HepG2 (cell line): ENCODE measurements around the gene FOXN3. TPM values are rescaled to one million over a fixed set of nuclear protein-coding genes. Genes with fewer than 3 reads are reported as not detected.

ENCODE experiments used
- HNF4G ChIP-seq, 2 experiments: sonication (generic) in 1 of 2; formaldehyde crosslinking in 1 of 2; IDR thresholded peaks; 2 replicates each; pipeline versions ENCODE4 v1.4.0 to v1.6.1; 2011 to 2020; ENCODE audit warnings: borderline replicate concordance in 2 of 2, low read depth in 2 of 2, mild to moderate bottlenecking in 2 of 2, low read length in 1 of 2, missing genetic modification reagents in 1 of 2, moderate library complexity in 1 of 2
- SIX1 ChIP-seq: sonication (generic); formaldehyde crosslinking; IDR thresholded peaks from 2 replicates; pipeline ENCODE4 v1.4.0; 2020; ENCODE audit warnings: missing genetic modification reagents, borderline replicate concordance
- ZBTB3 ChIP-seq: sonication (generic); formaldehyde crosslinking; IDR thresholded peaks from 2 replicates; pipeline ENCODE4 v1.4.0; 2020; ENCODE audit warnings: low read depth, mild to moderate bottlenecking, moderate library complexity, missing genetic modification reagents, borderline replicate concordance
- ZMYM3 ChIP-seq: sonication (generic); formaldehyde crosslinking; IDR thresholded peaks from 2 replicates; pipeline ENCODE4 v1.5.1; 2020; ENCODE audit warnings: mild to moderate bottlenecking, missing genetic modification reagents
- ZNF101 ChIP-seq: sonication (generic); formaldehyde crosslinking; IDR thresholded peaks from 2 replicates; pipeline ENCODE4 v1.4.0; 2020; ENCODE audit warnings: mild to moderate bottlenecking, low read depth, missing genetic modification reagents, borderline replicate concordance
- ZNF12 ChIP-seq: sonication (generic); formaldehyde crosslinking; IDR thresholded peaks from 2 replicates; pipeline ENCODE4 v1.5.0; 2020; ENCODE audit warnings: missing genetic modification reagents
- polyA plus RNA-seq, 8 experiments: library from polyadenylated mRNA; depleted of rRNA in 3 of 8; stranded (reverse) in 7 of 8; unstranded in 1 of 8; fragments of >200 nt; fragmentation: Illumina TruSeq in 4 of 8; extraction: Trizol in 4 of 8; gene quantifications; 2 replicates each; pipeline versions ENCODE4 v1.2.1 to v1.2.3, GENCODE V29; 2011 to 2016; ENCODE audit warnings: low read depth in 4 of 8, missing spikeins in 1 of 8, mixed read lengths in 1 of 8; ENCODE audit not compliant: insufficient read depth in 1 of 8
- total RNA-seq, 5 experiments: library from RNA; depleted of rRNA; stranded (reverse); fragments of >200 nt; fragmentation: Illumina TruSeq; extraction: Trizol; gene quantifications; 2 replicates each; pipeline ENCODE4 v1.2.3, GENCODE V29; 2016; ENCODE audit warnings: low read depth in 1 of 5
- TF ChIP-seq, protein P1 (sequence below): sonication (generic); formaldehyde crosslinking; IDR thresholded peaks from 2 replicates; pipeline ENCODE4 v1.4.0; 2020; ENCODE audit warnings: missing genetic modification reagents
- TF ChIP-seq, protein P2 (sequence below): sonication (generic); formaldehyde crosslinking; IDR thresholded peaks from 2 replicates; pipeline ENCODE4 v1.5.0; 2020; ENCODE audit warnings: missing genetic modification reagents
- TF ChIP-seq, protein P3 (sequence below): fragments of 450-650 bp; IDR thresholded peaks from 2 replicates; pipeline ENCODE4 v1.6.1; 2017

The FOXN3 gene
- total and polyA plus RNA-seq, 2 of the 13 experiments (the other 11 are each of a cell fraction or from before 2014, with no cell fraction given), result 32.4 to 70.2 TPM

DNA sequence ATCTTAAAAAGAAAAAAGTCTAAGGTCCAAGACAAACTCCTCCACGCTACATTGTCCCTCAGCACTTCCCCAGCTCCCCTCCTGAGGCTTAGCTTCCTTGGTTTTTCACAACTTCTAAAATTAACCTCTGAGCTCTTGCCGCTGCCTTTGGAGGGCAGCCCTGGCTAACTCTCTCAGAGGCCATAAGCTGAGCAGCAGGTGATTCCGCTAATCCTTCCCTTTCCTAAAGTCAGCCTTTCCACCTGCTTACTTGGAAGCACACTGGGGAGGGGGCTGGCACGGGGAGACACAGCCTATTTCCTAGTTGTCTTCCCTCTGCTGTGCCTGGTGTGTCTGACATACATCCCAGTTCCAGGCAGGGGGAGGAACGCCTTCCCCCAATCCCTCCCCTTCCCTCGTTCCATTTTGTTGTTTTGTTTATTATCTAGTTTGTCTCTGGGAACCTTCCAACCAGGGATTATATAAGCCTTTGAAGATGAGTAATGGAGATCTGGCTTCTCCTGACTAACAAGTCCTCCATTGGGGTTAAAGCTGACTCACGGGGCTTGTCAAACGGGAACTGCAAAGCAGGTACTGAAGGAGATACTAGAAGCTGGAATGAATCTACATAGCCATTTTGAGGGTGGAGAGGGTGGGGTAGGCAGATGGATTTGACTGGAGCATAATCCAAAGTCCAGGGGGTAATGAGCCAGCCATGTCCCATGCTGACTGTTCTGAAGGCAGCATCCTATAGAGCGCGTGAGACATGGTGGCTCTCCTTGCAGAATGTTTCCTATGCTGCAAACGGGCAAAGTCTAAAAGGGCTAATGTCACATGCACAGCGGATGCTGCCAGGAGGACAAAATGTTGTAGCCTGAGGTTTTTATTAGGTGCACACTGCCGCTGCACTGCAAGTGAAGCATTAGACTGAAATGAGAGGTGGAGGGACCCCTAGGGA lies 230.8 kb downstream of the FOXN3 start (continued):
- TF ChIP-seq, protein P1, sequence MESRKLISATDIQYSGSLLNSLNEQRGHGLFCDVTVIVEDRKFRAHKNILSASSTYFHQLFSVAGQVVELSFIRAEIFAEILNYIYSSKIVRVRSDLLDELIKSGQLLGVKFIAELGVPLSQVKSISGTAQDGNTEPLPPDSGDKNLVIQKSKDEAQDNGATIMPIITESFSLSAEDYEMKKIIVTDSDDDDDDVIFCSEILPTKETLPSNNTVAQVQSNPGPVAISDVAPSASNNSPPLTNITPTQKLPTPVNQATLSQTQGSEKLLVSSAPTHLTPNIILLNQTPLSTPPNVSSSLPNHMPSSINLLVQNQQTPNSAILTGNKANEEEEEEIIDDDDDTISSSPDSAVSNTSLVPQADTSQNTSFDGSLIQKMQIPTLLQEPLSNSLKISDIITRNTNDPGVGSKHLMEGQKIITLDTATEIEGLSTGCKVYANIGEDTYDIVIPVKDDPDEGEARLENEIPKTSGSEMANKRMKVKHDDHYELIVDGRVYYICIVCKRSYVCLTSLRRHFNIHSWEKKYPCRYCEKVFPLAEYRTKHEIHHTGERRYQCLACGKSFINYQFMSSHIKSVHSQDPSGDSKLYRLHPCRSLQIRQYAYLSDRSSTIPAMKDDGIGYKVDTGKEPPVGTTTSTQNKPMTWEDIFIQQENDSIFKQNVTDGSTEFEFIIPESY (CRISPR knock-in tag), result peak; percentile 92
- no peak for TF ChIP-seq ZNF101 (CRISPR knock-in tag)
- TF ChIP-seq ZBTB3 (CRISPR knock-in tag), result no peak
- TF ChIP-seq ZNF12, result no peak
- no peak for TF ChIP-seq SIX1 (CRISPR knock-in tag)
- TF ChIP-seq ZMYM3 (CRISPR knock-in tag), result no peak
- TF ChIP-seq, protein P2, sequence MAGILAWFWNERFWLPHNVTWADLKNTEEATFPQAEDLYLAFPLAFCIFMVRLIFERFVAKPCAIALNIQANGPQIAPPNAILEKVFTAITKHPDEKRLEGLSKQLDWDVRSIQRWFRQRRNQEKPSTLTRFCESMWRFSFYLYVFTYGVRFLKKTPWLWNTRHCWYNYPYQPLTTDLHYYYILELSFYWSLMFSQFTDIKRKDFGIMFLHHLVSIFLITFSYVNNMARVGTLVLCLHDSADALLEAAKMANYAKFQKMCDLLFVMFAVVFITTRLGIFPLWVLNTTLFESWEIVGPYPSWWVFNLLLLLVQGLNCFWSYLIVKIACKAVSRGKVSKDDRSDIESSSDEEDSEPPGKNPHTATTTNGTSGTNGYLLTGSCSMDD (CRISPR knock-in tag), result no peak
- TF ChIP-seq HNF4G (IDR thresholded peaks at IDR 0.05; ENCODE audit: borderline replicate concordance, low read depth, low read length), result peak; percentile 33; the same call in 1 of the 2 replicates
- TF ChIP-seq HNF4G (CRISPR knock-in tag; IDR thresholded peaks at IDR 0.05; ENCODE audit: borderline replicate concordance, low read depth), result no peak
- TF ChIP-seq, protein P3, sequence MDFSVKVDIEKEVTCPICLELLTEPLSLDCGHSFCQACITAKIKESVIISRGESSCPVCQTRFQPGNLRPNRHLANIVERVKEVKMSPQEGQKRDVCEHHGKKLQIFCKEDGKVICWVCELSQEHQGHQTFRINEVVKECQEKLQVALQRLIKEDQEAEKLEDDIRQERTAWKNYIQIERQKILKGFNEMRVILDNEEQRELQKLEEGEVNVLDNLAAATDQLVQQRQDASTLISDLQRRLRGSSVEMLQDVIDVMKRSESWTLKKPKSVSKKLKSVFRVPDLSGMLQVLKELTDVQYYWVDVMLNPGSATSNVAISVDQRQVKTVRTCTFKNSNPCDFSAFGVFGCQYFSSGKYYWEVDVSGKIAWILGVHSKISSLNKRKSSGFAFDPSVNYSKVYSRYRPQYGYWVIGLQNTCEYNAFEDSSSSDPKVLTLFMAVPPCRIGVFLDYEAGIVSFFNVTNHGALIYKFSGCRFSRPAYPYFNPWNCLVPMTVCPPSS, result no peak
- TF ChIP-seq, all 625 proteins: peak for 5
